Parathyroid adenoma (tissue), 2 donors: ENCODE data around the gene ARHGAP6.
A peak's percentile ranks its signal among the peaks of the same experiment; 100 is the strongest.

Source experiments
- H2AFZ ChIP-seq: fragments of 300-600 bp; sonication (generic); one replicate; pipeline ENCODE4 v1.7.0; 2017; ENCODE audit warnings: antibody characterized with exemption, mild to moderate bottlenecking
- H3K27ac ChIP-seq: fragments of 300-600 bp; sonication (generic); one replicate; pipeline ENCODE4 v1.7.0; 2017
- H3K27me3 ChIP-seq: fragments of 300-600 bp; sonication (generic); one replicate; pipeline ENCODE4 v1.7.0; 2017; ENCODE audit warnings: low read length; ENCODE audit not compliant: control insufficient read depth, insufficient read depth
- H3K36me3 ChIP-seq: fragments of 300-600 bp; sonication (generic); one replicate; pipeline ENCODE4 v1.7.0; 2017; ENCODE audit warnings: low read length; ENCODE audit not compliant: control insufficient read depth, insufficient read depth
- H3K4me1 ChIP-seq: fragments of 300-600 bp; sonication (generic); one replicate; pipeline ENCODE4 v1.7.0; 2017; ENCODE audit warnings: control low read depth
- H3K4me2 ChIP-seq: fragments of 300-600 bp; sonication (generic); one replicate; pipeline ENCODE4 v1.7.0; 2017; ENCODE audit warnings: low read length
- H3K4me3 ChIP-seq: fragments of 300-600 bp; sonication (generic); one replicate; pipeline ENCODE4 v1.7.0; 2017; ENCODE audit warnings: low read depth, low read length
- H3K79me2 ChIP-seq: fragments of 300-600 bp; sonication (generic); one replicate; pipeline ENCODE4 v1.7.0; 2017; ENCODE audit warnings: control low read depth
- H3K9ac ChIP-seq: fragments of 300-600 bp; sonication (generic); one replicate; pipeline ENCODE4 v1.7.0; 2017; ENCODE audit warnings: mild to moderate bottlenecking
- H3K9me3 ChIP-seq: fragments of 300-600 bp; sonication (generic); one replicate; pipeline ENCODE4 v1.7.0; 2017; ENCODE audit warnings: low read length; ENCODE audit not compliant: control insufficient read depth
- CTCF ChIP-seq: fragments of 300-600 bp; sonication (generic); IDR thresholded peaks from one replicate; pipeline ENCODE4 v1.7.0; 2017; ENCODE audit warnings: antibody characterized with exemption, mild to moderate bottlenecking
- donor health status: primary hyperparathyroidism.

The ARHGAP6 gene

GRCh38 chrX:11108253-11108941 is 557.3 kb downstream of the ARHGAP6 start:
- no peak for TF ChIP-seq CTCF
- Histone ChIP-seq H3K9ac (no peak overlapping the region), H3K4me2 (no peak overlapping the region), H3K27ac (no peak overlapping the region), H3K4me3 (no peak overlapping the region), H3K9me3 (no peaks in the 10 kb centered on the region), H3K27me3 (no peaks in the 10 kb centered on the region), H2AFZ (no peak overlapping the region), H3K4me1 (peaks cover 7% of the 10 kb centered on the region), H3K36me3 (no peaks in the 10 kb centered on the region), H3K79me2 (no peaks in the 10 kb centered on the region)

GRCh38 chrX:11105080-11105479 is 560.6 kb downstream of the ARHGAP6 start:
- H3K27ac ChIP-seq, result no peak overlapping the region
- H3K4me1 ChIP-seq, result peaks cover 6% of the 10 kb centered on the region
- H3K79me2 ChIP-seq, result no peaks in the 10 kb centered on the region
- TF ChIP-seq CTCF, result no peak
- no peak overlapping the region for H2AFZ ChIP-seq
- H3K4me3 ChIP-seq, result no peak overlapping the region
- no peaks in the 10 kb centered on the region for H3K9me3 ChIP-seq
- H3K36me3 ChIP-seq, result no peaks in the 10 kb centered on the region
- no peaks in the 10 kb centered on the region for H3K27me3 ChIP-seq
- no peak overlapping the region for H3K9ac ChIP-seq
- no peak overlapping the region for H3K4me2 ChIP-seq

GRCh38 chrX:11103751-11104150 is 562.0 kb downstream of the ARHGAP6 start:
- Histone ChIP-seq H2AFZ (no peak overlapping the region), H3K9ac (no peak overlapping the region), H3K4me2 (no peak overlapping the region), H3K79me2 (no peaks in the 10 kb centered on the region), H3K4me3 (no peak overlapping the region), H3K27ac (no peak overlapping the region), H3K9me3 (no peaks in the 10 kb centered on the region), H3K36me3 (no peaks in the 10 kb centered on the region), H3K27me3 (no peaks in the 10 kb centered on the region), H3K4me1 (peaks cover 10% of the 10 kb centered on the region)
- no peak for TF ChIP-seq CTCF

GRCh38 chrX:11103006-11103405 is 562.7 kb downstream of the ARHGAP6 start:
- Histone ChIP-seq H3K9ac (no peak overlapping the region), H3K9me3 (no peaks in the 10 kb centered on the region), H3K4me1 (peaks cover 10% of the 10 kb centered on the region), H3K79me2 (no peaks in the 10 kb centered on the region), H3K4me3 (no peak overlapping the region), H3K27ac (no peak overlapping the region), H3K27me3 (no peaks in the 10 kb centered on the region), H2AFZ (peak overlapping the region; percentile 38), H3K36me3 (no peaks in the 10 kb centered on the region), H3K4me2 (no peak overlapping the region)
- TF ChIP-seq CTCF, result no peak
